Liver (tissue), 9 donors: ENCODE results near the gene CACNA1I. TPM values are rescaled to one million over a fixed set of nuclear protein-coding genes. Genes with fewer than 3 reads are reported as not detected.

Source experiments
- DNase-seq: peaks from one replicate; pipeline ENCODE4 v3.0.0-alpha.2; 2017; ENCODE audit warnings: low spot score
- H3K27ac ChIP-seq, 2 donors: one replicate each; pipeline ENCODE4 v1.7.0; 2013; ENCODE audit warnings: inconsistent platforms in 2 of 2, low read length in 2 of 2, control low read depth in 1 of 2, low read depth in 1 of 2, mild to moderate bottlenecking in 1 of 2
- H3K27me3 ChIP-seq, 4 donors: one replicate each; pipeline versions ENCODE4 v1.6.1 to v1.7.0; 2013; ENCODE audit warnings: low read length in 3 of 4, inconsistent platforms in 1 of 4, mild to moderate bottlenecking in 1 of 4, moderate library complexity in 1 of 4; ENCODE audit not compliant: control insufficient read depth in 4 of 4, insufficient read depth in 4 of 4
- H3K36me3 ChIP-seq, 4 donors: one replicate each; pipeline versions ENCODE4 v1.6.1 to v1.7.0; 2013; ENCODE audit warnings: low read length in 3 of 4, mild to moderate bottlenecking in 3 of 4, low read depth in 1 of 4, moderate library complexity in 1 of 4; ENCODE audit not compliant: control insufficient read depth in 4 of 4, insufficient read depth in 3 of 4
- H3K4me1 ChIP-seq, 4 donors: one replicate each; pipeline versions ENCODE4 v1.6.1 to v1.7.0; 2013; ENCODE audit warnings: low read length in 3 of 4, mild to moderate bottlenecking in 3 of 4, moderate library complexity in 1 of 4; ENCODE audit not compliant: control insufficient read depth in 4 of 4, insufficient read depth in 4 of 4
- H3K4me3 ChIP-seq, 3 donors: one replicate each; pipeline versions ENCODE4 v1.6.1 to v1.7.0; 2013; ENCODE audit warnings: low read length in 3 of 3, control low read depth in 1 of 3, low read depth in 1 of 3, mild to moderate bottlenecking in 1 of 3
- H3K9ac ChIP-seq, 2 donors: one replicate each; pipeline ENCODE4 v1.7.0; 2013; ENCODE audit warnings: low read length in 2 of 2, mild to moderate bottlenecking in 2 of 2, moderate library complexity in 2 of 2, control low read depth in 1 of 2, low read depth in 1 of 2
- H3K9me3 ChIP-seq, 4 donors: one replicate each; pipeline versions ENCODE4 v1.6.1 to v1.7.0; 2013; ENCODE audit warnings: low read length in 3 of 4; ENCODE audit not compliant: control insufficient read depth in 4 of 4
- ATF3 ChIP-seq: IDR thresholded peaks from 2 replicates; pipeline ENCODE4 v1.6.1; 2016; ENCODE audit warnings: antibody characterized with exemption
- CTCF ChIP-seq: fragments of 150-350 bp; IDR thresholded peaks from 2 replicates; pipeline ENCODE4 v1.5.1; 2017; ENCODE audit warnings: improper control_type of control experiment, low read depth, low read length; ENCODE audit not compliant: missing input control
- EGR1 ChIP-seq, 2 donors: IDR thresholded peaks; 2 replicates each; pipeline ENCODE4 v1.6.1; 2016 to 2018; ENCODE audit warnings: antibody characterized with exemption in 2 of 2, low read depth in 2 of 2
- FOXA1 ChIP-seq: IDR thresholded peaks from 2 replicates; pipeline ENCODE4 v1.6.1; 2016; ENCODE audit warnings: antibody characterized with exemption
- FOXA2 ChIP-seq: IDR thresholded peaks from 2 replicates; pipeline ENCODE4 v1.6.1; 2016; ENCODE audit warnings: antibody characterized with exemption
- GABPA ChIP-seq, 2 donors: IDR thresholded peaks in 1 of 2; conservative IDR thresholded peaks in 1 of 2; 2 replicates each; pipeline ENCODE4 v1.6.1; 2016; ENCODE audit warnings: antibody characterized with exemption in 2 of 2, mild to moderate bottlenecking in 1 of 2, moderate library complexity in 1 of 2
- HNF4A ChIP-seq, 2 donors: conservative IDR thresholded peaks; 2 replicates each; pipeline ENCODE4 v1.6.1; 2016; ENCODE audit warnings: antibody characterized with exemption in 2 of 2, mild to moderate bottlenecking in 2 of 2
- HNF4G ChIP-seq: IDR thresholded peaks from 2 replicates; pipeline ENCODE4 v1.6.1; 2016; ENCODE audit warnings: antibody characterized with exemption
- JUND ChIP-seq, 2 donors: IDR thresholded peaks; 2 replicates each; pipeline ENCODE4 v1.6.1; 2016; ENCODE audit warnings: antibody characterized with exemption in 2 of 2
- MAX ChIP-seq: IDR thresholded peaks from 2 replicates; pipeline ENCODE4 v1.6.1; 2016; ENCODE audit warnings: antibody characterized with exemption
- NR2F2 ChIP-seq: IDR thresholded peaks from 2 replicates; pipeline ENCODE4 v1.6.1; 2016; ENCODE audit warnings: antibody characterized with exemption
- RAD21 ChIP-seq, 2 donors: IDR thresholded peaks; 2 replicates each; pipeline ENCODE4 v1.6.1; 2016; ENCODE audit warnings: antibody characterized with exemption in 2 of 2, mild to moderate bottlenecking in 2 of 2
- REST ChIP-seq: IDR thresholded peaks from 2 replicates; pipeline ENCODE4 v1.6.1; 2016; ENCODE audit warnings: antibody characterized with exemption, mild to moderate bottlenecking
- RXRA ChIP-seq, 2 donors: IDR thresholded peaks; 2 replicates each; pipeline ENCODE4 v1.6.1; 2017 to 2018; ENCODE audit warnings: antibody characterized with exemption in 2 of 2, mild to moderate bottlenecking in 1 of 2
- SP1 ChIP-seq: IDR thresholded peaks from 2 replicates; pipeline ENCODE4 v1.6.1; 2018; ENCODE audit warnings: antibody characterized with exemption, mild to moderate bottlenecking
- TAF1 ChIP-seq: conservative IDR thresholded peaks from 2 replicates; pipeline ENCODE4 v1.6.1; 2016; ENCODE audit warnings: antibody characterized with exemption, mild to moderate bottlenecking
- YY1 ChIP-seq: IDR thresholded peaks from 2 replicates; pipeline ENCODE4 v1.6.1; 2016; ENCODE audit warnings: antibody characterized with exemption, mild to moderate bottlenecking
- ZBTB33 ChIP-seq: IDR thresholded peaks from 2 replicates; pipeline ENCODE4 v1.6.1; 2016; ENCODE audit warnings: antibody characterized with exemption
- WGBS: extraction: QIAGEN DNeasy Blood & Tissue Kit; methylation state at CpG from one replicate; pipeline ENCODE4 v1.1.7; 2013; 5-methylcytosine and 5-hydroxymethylcytosine counted together
- polyA plus RNA-seq, 2 donors: library from polyadenylated mRNA; stranded (reverse) in 1 of 2; unstranded in 1 of 2; fragments of 200-250 nt in 1 of 2; fragments of >200 nt in 1 of 2; fragmentation: Nextera tagmentation in 1 of 2; extraction: Ambion mirVana in 1 of 2; gene quantifications; one replicate each; pipeline versions ENCODE4 v1.2.1 to v1.2.3, GENCODE V29; 2013 to 2015
- total RNA-seq, 2 donors: library from RNA; depleted of rRNA; stranded (reverse); fragments of >200 nt; gene quantifications; one replicate each; pipeline ENCODE4 v1.2.3, GENCODE V29; 2014
- donor health status: healthy.
- donor health status: healthy.
- donor health status: healthy.
- donor health status: healthy.
- donor health status: healthy.

CACNA1I gene
- total and polyA plus RNA-seq, 4 donors: under 0.01 to 0.14 (median 0.01) TPM; not detected in 1

GRCh38 chr22:39703091-39703490 is 132.5 kb downstream of the CACNA1I start:
- no peaks in the 10 kb centered on the region for H3K36me3 ChIP-seq
- 77% methylated on average over 8 of the region's 8 CpGs for WGBS
- H3K27me3 ChIP-seq: peaks cover 0 to 4% (median 1%) of the 10 kb centered on the region in 4 donors
- H3K27ac ChIP-seq: no peak overlapping the region
- TF ChIP-seq ATF3 (no peak), JUND (IDR thresholded peaks at IDR 0.05) (no peak), HNF4A (conservative IDR thresholded peaks at IDR 0.05) (no peak), RAD21 (IDR thresholded peaks at IDR 0.05) (no peak), SP1 (no peak), CTCF (no peak), NR2F2 (no peak), GABPA (IDR thresholded peaks at IDR 0.05 in 1 of 2, conservative IDR thresholded peaks at IDR 0.05 in 1 of 2) (no peak), YY1 (no peak), ZBTB33 (no peak), FOXA2 (no peak), TAF1 (no peak), EGR1 (IDR thresholded peaks at IDR 0.05; ENCODE audit: low read depth in 2 of 2) (no peak), MAX (no peak), HNF4G (no peak), FOXA1 (no peak)
- H3K4me3 ChIP-seq: no peak overlapping the region
- H3K4me1 ChIP-seq: no peaks in the 10 kb centered on the region
- DNase-seq: no peak
- no peaks in the 10 kb centered on the region for H3K9me3 ChIP-seq
- no peak overlapping the region for H3K9ac ChIP-seq

- no peak for DNase-seq
- no peak for TF ChIP-seq SP1
- no peak for TF ChIP-seq FOXA2
- no peak for TF ChIP-seq NR2F2
- no peak for TF ChIP-seq GABPA (IDR thresholded peaks at IDR 0.05 in 1 of 2, conservative IDR thresholded peaks at IDR 0.05 in 1 of 2)
- TF ChIP-seq REST: no peak
- TF ChIP-seq ZBTB33: no peak
- TF ChIP-seq ATF3: no peak
- TF ChIP-seq RAD21 (IDR thresholded peaks at IDR 0.05): no peak
- no peak for TF ChIP-seq HNF4G
- TF ChIP-seq TAF1: no peak
- no peak for TF ChIP-seq RXRA (IDR thresholded peaks at IDR 0.05)
- no peak for TF ChIP-seq CTCF
- no peak for TF ChIP-seq YY1
- TF ChIP-seq JUND (IDR thresholded peaks at IDR 0.05): no peak
- no peak for TF ChIP-seq FOXA1
- H3K9ac ChIP-seq: no peak overlapping the region
- H3K4me3 ChIP-seq: no peak overlapping the region
- H3K9me3 ChIP-seq: no peaks in the 10 kb centered on the region
- H3K27me3 ChIP-seq: peaks cover 0 to 7% (median 1%) of the 10 kb centered on the region in 4 donors
- no peaks in the 10 kb centered on the region for H3K36me3 ChIP-seq
- no peaks in the 10 kb centered on the region for H3K4me1 ChIP-seq
- WGBS: 76% methylated on average over 17 of the region's 17 CpGs
- H3K27ac ChIP-seq: no peak overlapping the region
Measured at GRCh38 chr22:39703928-39704639, 133.5 kb downstream of the CACNA1I start.
